ENCODE measurements around the gene NDUFB10. TPM values are rescaled to one million over a fixed set of nuclear protein-coding genes. Genes with fewer than 3 reads are reported as not detected.
A peak's percentile ranks its signal among the peaks of the same experiment; 100 is the strongest.

The NDUFB10 gene
- total RNA-seq (100 to 1,000 TPM; 127 to 211 TPM), polyA plus RNA-seq (ENCODE audit: insufficient read depth, low read depth, low replicate concordance) (186 TPM)
- long read RNA-seq, donor 1, transcript NDUFB10-202 (3 exons, 830 nt) = minor isoform, 17 of 7,255 reads
- long read RNA-seq, donor 1, transcript NDUFB10-201 (4 exons, 705 nt) = major isoform, 67 of 7,255 reads
- long read RNA-seq, donor 1, partial matches to known transcripts = 3,086 of 7,255 reads
- long read RNA-seq, donor 1, other reads (novel, unspliced or antisense) = 4,082 of 7,255 reads
- long read RNA-seq, donor 2, transcript NDUFB10-201 (4 exons, 705 nt) = major isoform, 39 of 3,780 reads
- long read RNA-seq, donor 2, partial matches to known transcripts = 3,618 of 3,780 reads
- long read RNA-seq, donor 2, other reads (novel, unspliced or antisense) = 116 of 3,780 reads

GRCh38 chr16:1959269-1960039, at the start of gene NDUFB10:
TSS of gene NDUFB10 (plus strand) at chr16:1959538. CDS start at chr16:1959625, 87 bp downstream.
- peak; percentile 93 for DNase-seq
- Histone ChIP-seq H3K9me3 (no peaks in the 10 kb centered on the region), H3K27ac (peak within 1 kb of the TSS; percentile 7 to 82), H3K27me3 (no peaks in the 10 kb centered on the region), H3K4me1 (peaks cover 17% of the 10 kb centered on the region), H3K4me3 (peak within 1 kb of the TSS; percentile 81 to 89), H3K36me3 (ENCODE audit: low read depth, missing control alignments) (no peaks in the 10 kb centered on the region)
- WGBS, 2 donors = 0 to 1% methylated on average over 27 to 69 of the region's 79 CpGs
- TF ChIP-seq CTCF (IDR thresholded peaks at IDR 0.05) (peak; percentile 62 to 75 (median 65)), POLR2A (IDR thresholded peaks at IDR 0.05) (peak; percentile 51)
- intact Hi-C loops (cut with DNase I; ENCODE audit: low total_unique reads) = no loop called here

- Histone ChIP-seq H3K4me3 (no peak overlapping the region), H3K27me3 (no peaks in the 10 kb centered on the region), H3K9me3 (no peaks in the 10 kb centered on the region), H3K36me3 (ENCODE audit: low read depth, missing control alignments) (no peaks in the 10 kb centered on the region), H3K27ac (no peak overlapping the region), H3K4me1 (peaks cover 2% of the 10 kb centered on the region)
- 81 to 82% methylated on average over 13 to 18 of the region's 18 CpGs for WGBS, 2 donors
- TF ChIP-seq CTCF (IDR thresholded peaks at IDR 0.05) (no peak), POLR2A (IDR thresholded peaks at IDR 0.05) (no peak)
- intact Hi-C loops (cut with DNase I; ENCODE audit: low total_unique reads) = no loop called here
- no peak for DNase-seq
Measured at GRCh38 chr16:1909561-1910231, 49.6 kb upstream of the NDUFB10 start.

- Histone ChIP-seq H3K27ac (no peak overlapping the region), H3K4me1 (no peaks in the 10 kb centered on the region), H3K4me3 (no peak overlapping the region), H3K27me3 (no peaks in the 10 kb centered on the region), H3K36me3 (ENCODE audit: low read depth, missing control alignments) (no peaks in the 10 kb centered on the region), H3K9me3 (no peaks in the 10 kb centered on the region)
- 87 to 92% methylated on average over 34 to 59 of the region's 59 CpGs for WGBS, 2 donors
- intact Hi-C loops (cut with DNase I; ENCODE audit: low total_unique reads) = no loop called here
- TF ChIP-seq POLR2A (IDR thresholded peaks at IDR 0.05) (no peak), CTCF (IDR thresholded peaks at IDR 0.05) (no peak)
- no peak for DNase-seq
Measured at GRCh38 chr16:1911467-1912214, 47.7 kb upstream of the NDUFB10 start.

- WGBS, 2 donors = 73 to 90% methylated on average over 9 to 17 of the region's 17 CpGs
- H3K9me3 ChIP-seq = no peaks in the 10 kb centered on the region
- no peaks in the 10 kb centered on the region for H3K27me3 ChIP-seq
- H3K27ac ChIP-seq = no peak overlapping the region
- intact Hi-C loops (cut with DNase I; ENCODE audit: low total_unique reads) = no loop called here
- no peaks in the 10 kb centered on the region for H3K36me3 ChIP-seq (ENCODE audit: low read depth, missing control alignments)
- no peak for DNase-seq
- H3K4me1 ChIP-seq = no peaks in the 10 kb centered on the region
- no peak overlapping the region for H3K4me3 ChIP-seq
- TF ChIP-seq CTCF (IDR thresholded peaks at IDR 0.05) = no peak
- no peak for TF ChIP-seq POLR2A (IDR thresholded peaks at IDR 0.05)
Measured at GRCh38 chr16:1912215-1912543, 47.2 kb upstream of the NDUFB10 start.

Measured in testis (tissue), 5 donors.